NCI-H2196 (cell line): ENCODE results near the gene GULP1.

Experiments used
- DNase-seq: peaks from one replicate; lab custom pipeline; 2025; ENCODE audit not compliant: unreplicated experiment; lab: John Stamatoyannopoulos, UW

GULP1 gene

GRCh38 chr2:188629753-188630527, 338.3 kb downstream of the GULP1 start:
- DNase-seq, result no peak

- DNase-seq, result no peak
These were observed 339.5 kb downstream of the GULP1 start for GRCh38 chr2:188631037-188631809.

GRCh38 chr2:188634656-188635055, 343.0 kb downstream of the GULP1 start:
- DNase-seq, result no peak
